ENCODE measurements around the gene LILRA2. TPM values are rescaled to one million over a fixed set of nuclear protein-coding genes. Genes with fewer than 3 reads are reported as not detected.

LILRA2 gene
- total RNA-seq, 1 donor from 2014 or later = 1.6 TPM

Other genes starting within 250 kb of the LILRA2 start
- gene LILRA4, start 234.6 kb upstream of the LILRA2 start, total RNA-seq = not detected
- 3.1 TPM for gene LAIR1, start 208.9 kb upstream of the LILRA2 start, total RNA-seq
- 0.33 TPM for gene TTYH1, start 158.3 kb upstream of the LILRA2 start, total RNA-seq
- 57.8 TPM for gene LENG8, start 124.6 kb upstream of the LILRA2 start, total RNA-seq
- 2.2 TPM for gene LENG9, start 110.0 kb upstream of the LILRA2 start, total RNA-seq
- gene CDC42EP5, start 100.5 kb upstream of the LILRA2 start, total RNA-seq = 2.4 TPM
- gene LAIR2, start 71.0 kb upstream of the LILRA2 start, total RNA-seq = not detected
- gene LILRA1, start 19.8 kb downstream of the LILRA2 start, total RNA-seq = 0.60 TPM
- gene LILRB1, start 56.7 kb downstream of the LILRA2 start, total RNA-seq = 2.6 TPM
- 1.9 TPM for gene LILRB4, start 89.2 kb downstream of the LILRA2 start, total RNA-seq
- gene KIR3DL3, start 150.7 kb downstream of the LILRA2 start, total RNA-seq = not detected
- not detected for gene KIR2DL3, start 164.7 kb downstream of the LILRA2 start, total RNA-seq
- not detected for gene KIR2DL1, start 196.0 kb downstream of the LILRA2 start, total RNA-seq
- not detected for gene KIR2DL4, start 229.8 kb downstream of the LILRA2 start, total RNA-seq
- not detected for gene KIR3DL1, start 242.7 kb downstream of the LILRA2 start, total RNA-seq